OCI-LY3 (cell line): ENCODE results near the gene SLC25A13.

Experiments
- H2AFZ ChIP-seq: fragments of 200-600, 300-600 bp; shearing (Covaris generic); 2 replicates; pipeline ENCODE4 v1.6.0; 2014; ENCODE audit warnings: antibody characterized with exemption, low read depth, low read length
- H3K27ac ChIP-seq: fragments of 200-600, 300-600 bp; sonication (generic); 2 replicates; pipeline ENCODE4 v1.5.1; 2014; ENCODE audit warnings: mild to moderate bottlenecking, low read length, moderate library complexity, mixed read lengths
- H3K27me3 ChIP-seq: fragments of 200-600, 300-600 bp; sonication (generic); 2 replicates; pipeline ENCODE4 v1.6.1; 2014; ENCODE audit warnings: low read depth, low read length, mixed read lengths
- H3K36me3 ChIP-seq: fragments of 200-600, 300-600 bp; sonication (generic); replicated peaks from 2 replicates; pipeline ENCODE3; 2014; ENCODE audit warnings: low read depth, low read length, mixed read lengths
- H3K4me1 ChIP-seq: fragments of 300-600, 200-600 bp; sonication (generic); 2 replicates; pipeline ENCODE4 v1.6.1; 2014; ENCODE audit warnings: low read length, mixed read lengths
- H3K4me2 ChIP-seq: fragments of 200-600, 300-600 bp; sonication (generic); 2 replicates; pipeline ENCODE4 v1.6.1; 2014; ENCODE audit warnings: low read length, mixed read lengths
- H3K4me3 ChIP-seq: fragments of 300-600, 200-600 bp; sonication (generic); 2 replicates; pipeline ENCODE4 v1.5.1; 2014; ENCODE audit warnings: antibody characterized with exemption, mild to moderate bottlenecking, low read length, moderate library complexity
- H3K79me2 ChIP-seq: fragments of 300-600, 200-600 bp; shearing (Covaris generic); 2 replicates; pipeline ENCODE4 v1.6.1; 2014; ENCODE audit warnings: mild to moderate bottlenecking, low read length, mixed read lengths
- H3K9ac ChIP-seq: fragments of 300-600, 200-600 bp; shearing (Covaris generic); 2 replicates; pipeline ENCODE4 v1.6.0; 2014; ENCODE audit warnings: mild to moderate bottlenecking, low read length, moderate library complexity
- H3K9me3 ChIP-seq: fragments of 200-600, 300-600 bp; shearing (Covaris generic); 2 replicates; pipeline ENCODE4 v1.6.1; 2014; ENCODE audit warnings: low read length, mixed read lengths; ENCODE audit not compliant: insufficient read depth
- H4K20me1 ChIP-seq: fragments of 200-600, 300-600 bp; sonication (generic); 2 replicates; pipeline ENCODE4 v1.6.1; 2016; ENCODE audit warnings: low read length, mixed read lengths; ENCODE audit not compliant: insufficient read depth
- EZH2phosphoT487 ChIP-seq: fragments of 200-600 bp; shearing (Covaris generic); IDR thresholded peaks from 2 replicates; pipeline ENCODE4 v1.6.1; 2018; ENCODE audit warnings: antibody characterized with exemption, mixed run types, low read depth
- TF ChIP-seq, protein P1 (sequence below): fragments of 200-600, 300-600 bp; sonication (generic); IDR thresholded peaks from 2 replicates; pipeline ENCODE4 v1.5.1; 2014; ENCODE audit warnings: antibody characterized with exemption, low read length, low read depth

SLC25A13 gene

DNA sequence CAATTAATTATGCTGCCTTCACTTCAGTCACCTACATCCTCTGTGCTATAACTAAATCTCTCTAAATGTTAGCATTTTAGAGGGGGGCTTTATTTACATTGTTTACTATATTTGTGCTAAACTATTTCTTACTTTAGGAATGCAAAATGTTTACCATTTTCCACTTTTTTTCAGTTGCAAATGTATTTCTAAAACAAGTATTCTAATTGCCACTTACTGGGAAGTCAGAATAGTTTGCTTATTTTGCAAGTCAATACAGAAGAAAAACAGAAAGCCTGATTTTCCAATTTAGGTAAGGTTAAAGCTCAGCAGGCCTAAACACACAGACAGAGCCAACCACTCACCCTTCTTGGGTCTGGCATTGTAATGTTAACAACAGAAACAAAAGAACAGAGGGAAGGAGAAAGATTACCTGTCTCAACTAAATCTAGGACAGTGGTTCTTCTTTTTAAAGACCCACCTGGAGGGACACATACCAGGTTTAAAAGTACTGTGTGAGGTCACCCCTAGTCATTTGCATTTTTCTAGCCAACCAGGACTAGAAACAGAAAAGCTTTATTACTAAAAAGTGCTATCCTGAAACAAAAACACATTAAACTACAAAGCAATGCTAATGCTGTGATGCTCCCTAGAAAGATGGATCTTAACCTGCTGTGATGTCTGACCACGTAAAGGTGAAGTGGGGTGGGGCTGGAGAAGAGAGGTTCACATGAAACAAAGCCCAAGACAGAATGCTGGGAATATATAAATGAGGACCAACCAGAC lies 178.2 kb downstream of the SLC25A13 start:
- Histone ChIP-seq H4K20me1 (peaks cover 3% of the 10 kb centered on the region; the same call in 1 of the 2 replicates), H3K27me3 (no peaks in the 10 kb centered on the region), H3K79me2 (no peaks in the 10 kb centered on the region), H3K4me2 (no peak overlapping the region), H3K9me3 (no peaks in the 10 kb centered on the region), H3K9ac (no peak overlapping the region), H3K4me1 (no peaks in the 10 kb centered on the region), H3K4me3 (no peak overlapping the region), H3K27ac (no peak overlapping the region), H3K36me3 (peaks cover 23% of the 10 kb centered on the region), H2AFZ (no peak overlapping the region)
- TF ChIP-seq EZH2phosphoT487: no peak
- TF ChIP-seq, protein P1, sequence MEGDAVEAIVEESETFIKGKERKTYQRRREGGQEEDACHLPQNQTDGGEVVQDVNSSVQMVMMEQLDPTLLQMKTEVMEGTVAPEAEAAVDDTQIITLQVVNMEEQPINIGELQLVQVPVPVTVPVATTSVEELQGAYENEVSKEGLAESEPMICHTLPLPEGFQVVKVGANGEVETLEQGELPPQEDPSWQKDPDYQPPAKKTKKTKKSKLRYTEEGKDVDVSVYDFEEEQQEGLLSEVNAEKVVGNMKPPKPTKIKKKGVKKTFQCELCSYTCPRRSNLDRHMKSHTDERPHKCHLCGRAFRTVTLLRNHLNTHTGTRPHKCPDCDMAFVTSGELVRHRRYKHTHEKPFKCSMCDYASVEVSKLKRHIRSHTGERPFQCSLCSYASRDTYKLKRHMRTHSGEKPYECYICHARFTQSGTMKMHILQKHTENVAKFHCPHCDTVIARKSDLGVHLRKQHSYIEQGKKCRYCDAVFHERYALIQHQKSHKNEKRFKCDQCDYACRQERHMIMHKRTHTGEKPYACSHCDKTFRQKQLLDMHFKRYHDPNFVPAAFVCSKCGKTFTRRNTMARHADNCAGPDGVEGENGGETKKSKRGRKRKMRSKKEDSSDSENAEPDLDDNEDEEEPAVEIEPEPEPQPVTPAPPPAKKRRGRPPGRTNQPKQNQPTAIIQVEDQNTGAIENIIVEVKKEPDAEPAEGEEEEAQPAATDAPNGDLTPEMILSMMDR: no peak

DNA sequence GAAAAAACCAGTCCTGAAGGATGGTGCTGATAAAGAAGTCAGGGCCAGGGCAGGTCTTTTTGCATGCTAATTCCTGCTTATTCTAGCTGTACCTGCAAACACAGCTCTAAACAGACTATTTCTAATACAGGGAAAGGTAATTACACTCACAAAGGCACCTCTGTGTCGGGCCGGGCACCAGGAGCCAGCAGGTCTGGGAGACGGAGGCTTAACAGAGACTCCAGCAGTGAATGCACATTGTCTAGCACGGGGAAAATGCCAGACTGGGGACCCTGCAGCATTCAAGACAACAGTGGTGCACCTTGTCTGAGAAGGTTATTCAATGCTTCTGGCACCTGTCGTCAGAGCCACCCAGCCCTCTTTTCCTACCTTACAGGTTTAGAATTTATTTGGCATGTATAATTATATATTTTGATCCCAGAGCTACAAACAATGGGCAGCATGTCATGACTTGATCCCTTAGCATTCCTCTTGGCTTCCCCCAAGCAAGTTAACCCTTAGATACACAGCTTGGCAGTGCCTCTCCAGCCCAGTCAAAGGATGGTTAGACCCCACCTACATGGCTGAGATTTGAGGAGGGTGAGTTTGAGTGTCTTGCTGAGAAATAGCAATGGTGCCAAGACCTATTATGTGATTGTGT lies 185.2 kb downstream of the SLC25A13 start:
- Histone ChIP-seq H3K9ac (no peak overlapping the region), H3K4me2 (no peak overlapping the region), H3K79me2 (no peaks in the 10 kb centered on the region), H3K4me3 (no peak overlapping the region), H3K9me3 (no peaks in the 10 kb centered on the region), H3K27me3 (no peaks in the 10 kb centered on the region), H3K27ac (no peak overlapping the region), H3K4me1 (no peaks in the 10 kb centered on the region), H3K36me3 (peaks cover 4% of the 10 kb centered on the region), H2AFZ (no peak overlapping the region), H4K20me1 (0 out of 2 replicates have a peak, but pooled peaks cover under 1% of the 10 kb centered on the region)
- TF ChIP-seq, protein P1: no peak
- no peak for TF ChIP-seq EZH2phosphoT487

DNA sequence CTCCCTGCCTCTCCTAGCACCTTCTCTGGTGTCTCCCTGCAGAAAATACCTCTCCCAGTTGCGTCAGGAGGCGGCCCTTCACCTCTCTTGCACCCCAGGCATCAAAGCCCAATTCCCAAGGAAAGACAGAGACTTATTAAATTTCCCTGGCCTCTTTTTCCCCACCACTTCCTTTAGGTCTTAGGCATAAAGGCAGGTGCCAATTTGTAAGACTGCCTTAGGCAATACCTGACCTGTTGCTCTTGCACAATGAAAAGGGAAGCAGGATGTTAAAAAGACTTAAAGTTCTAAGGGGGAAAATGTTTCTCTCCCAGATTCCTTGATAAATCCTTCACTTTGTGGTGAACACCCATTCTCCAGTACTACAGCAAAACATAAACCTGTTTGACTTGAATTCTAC lies 186.7 kb downstream of the SLC25A13 start:
- no peak overlapping the region for H3K9ac ChIP-seq
- 0 out of 2 replicates have a peak, but pooled peaks cover 2% of the 10 kb centered on the region for H4K20me1 ChIP-seq
- no peak overlapping the region for H3K27ac ChIP-seq
- no peak overlapping the region for H3K4me2 ChIP-seq
- no peaks in the 10 kb centered on the region for H3K79me2 ChIP-seq
- no peak overlapping the region for H2AFZ ChIP-seq
- peaks cover 3% of the 10 kb centered on the region for H3K36me3 ChIP-seq
- no peak overlapping the region for H3K4me3 ChIP-seq
- no peaks in the 10 kb centered on the region for H3K27me3 ChIP-seq
- no peak for TF ChIP-seq EZH2phosphoT487
- TF ChIP-seq, protein P1: no peak
- no peaks in the 10 kb centered on the region for H3K4me1 ChIP-seq
- no peaks in the 10 kb centered on the region for H3K9me3 ChIP-seq

DNA sequence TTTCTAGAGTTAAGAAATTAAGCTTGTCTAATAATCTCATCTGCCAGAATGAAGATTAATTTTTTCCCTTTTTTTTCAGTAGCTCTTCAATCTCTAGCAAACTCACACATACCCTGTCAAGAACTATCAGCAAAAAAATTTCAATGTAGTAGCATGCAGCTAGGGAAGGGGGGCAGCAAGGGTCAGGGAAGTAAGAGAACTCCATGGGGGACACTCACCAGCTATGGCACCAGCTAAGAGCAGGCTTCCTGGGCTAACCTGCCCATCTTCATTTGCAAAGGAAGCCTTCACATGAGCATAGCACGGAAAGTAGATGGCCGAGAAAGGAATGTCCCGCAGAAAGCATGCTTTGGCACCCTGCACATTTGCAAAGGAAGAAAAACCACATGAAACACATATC lies 190.4 kb downstream of the SLC25A13 start:
- Histone ChIP-seq H3K27me3 (no peaks in the 10 kb centered on the region), H4K20me1 (0 out of 2 replicates have a peak, but pooled peaks cover 2% of the 10 kb centered on the region), H3K36me3 (peaks cover 7% of the 10 kb centered on the region), H3K4me1 (no peaks in the 10 kb centered on the region), H3K9me3 (no peaks in the 10 kb centered on the region), H2AFZ (no peak overlapping the region), H3K4me3 (no peak overlapping the region), H3K4me2 (no peak overlapping the region), H3K27ac (no peak overlapping the region), H3K79me2 (no peaks in the 10 kb centered on the region), H3K9ac (no peak overlapping the region)
- TF ChIP-seq, protein P1: no peak
- TF ChIP-seq EZH2phosphoT487: no peak
